Measurements from ENCODE around the gene GNB3.

GNB3 gene

DNA sequence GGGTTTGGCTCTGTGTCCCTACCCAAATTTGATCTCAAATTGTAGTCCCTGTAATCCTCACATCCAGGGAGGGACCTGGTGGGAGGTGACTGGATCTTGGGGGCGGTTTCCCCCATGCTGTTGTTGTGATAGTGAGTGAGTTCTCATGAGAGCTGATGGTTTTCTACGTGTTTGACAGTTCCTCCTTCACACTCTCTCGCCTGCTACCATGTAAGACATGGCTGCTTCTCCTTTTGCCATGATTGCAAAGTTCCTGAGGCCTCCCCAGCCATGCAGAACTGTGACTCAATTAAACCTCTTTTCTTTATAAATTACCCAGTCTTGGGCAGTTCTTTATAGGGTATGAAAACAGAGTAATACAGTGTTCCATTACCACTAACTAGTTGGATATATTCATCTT lies 53.6 kb downstream of the GNB3 start:
- no peak for TF ChIP-seq MYC (IDR thresholded peaks at IDR 0.05; ENCODE audit: low read depth, low read length)
- no peak for TF ChIP-seq MAX (IDR thresholded peaks at IDR 0.05; ENCODE audit: low read depth, low read length)
- TF ChIP-seq, protein P1, sequence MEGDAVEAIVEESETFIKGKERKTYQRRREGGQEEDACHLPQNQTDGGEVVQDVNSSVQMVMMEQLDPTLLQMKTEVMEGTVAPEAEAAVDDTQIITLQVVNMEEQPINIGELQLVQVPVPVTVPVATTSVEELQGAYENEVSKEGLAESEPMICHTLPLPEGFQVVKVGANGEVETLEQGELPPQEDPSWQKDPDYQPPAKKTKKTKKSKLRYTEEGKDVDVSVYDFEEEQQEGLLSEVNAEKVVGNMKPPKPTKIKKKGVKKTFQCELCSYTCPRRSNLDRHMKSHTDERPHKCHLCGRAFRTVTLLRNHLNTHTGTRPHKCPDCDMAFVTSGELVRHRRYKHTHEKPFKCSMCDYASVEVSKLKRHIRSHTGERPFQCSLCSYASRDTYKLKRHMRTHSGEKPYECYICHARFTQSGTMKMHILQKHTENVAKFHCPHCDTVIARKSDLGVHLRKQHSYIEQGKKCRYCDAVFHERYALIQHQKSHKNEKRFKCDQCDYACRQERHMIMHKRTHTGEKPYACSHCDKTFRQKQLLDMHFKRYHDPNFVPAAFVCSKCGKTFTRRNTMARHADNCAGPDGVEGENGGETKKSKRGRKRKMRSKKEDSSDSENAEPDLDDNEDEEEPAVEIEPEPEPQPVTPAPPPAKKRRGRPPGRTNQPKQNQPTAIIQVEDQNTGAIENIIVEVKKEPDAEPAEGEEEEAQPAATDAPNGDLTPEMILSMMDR (IDR thresholded peaks at IDR 0.05; ENCODE audit: low read depth, low read length): no peak
- no peak for TF ChIP-seq POLR2A (IDR thresholded peaks at IDR 0.05; ENCODE audit: extremely low read depth, insufficient read length)
- no peak overlapping the region for H3K4me3 ChIP-seq (ENCODE audit: low read depth, low read length)
- DNase-seq (ENCODE audit: low read depth): no peak
